CD14-positive monocyte (primary cell): Measurements from ENCODE around the gene KIRREL1. TPM values are rescaled to one million over a fixed set of nuclear protein-coding genes. Genes with fewer than 3 reads are reported as not detected.

Experiments used
- DNase-seq, 3 donors: peaks; one replicate each; pipeline ENCODE4 v3.0.0-alpha.2; 2011 to 2022
- H2AFZ ChIP-seq: 2 replicates; pipeline ENCODE4 v1.6.0; 2012; ENCODE audit warnings: mild to moderate bottlenecking, low read depth, low read length, inconsistent platforms; ENCODE audit not compliant: insufficient read depth, poor library complexity, severe bottlenecking
- H3K27ac ChIP-seq, 2 donors: 1 replicate in 1 of 2; 2 replicates in 1 of 2; pipeline ENCODE4 v1.5.1; 2012 to 2013; ENCODE audit warnings: low read length in 2 of 2, control low read depth in 1 of 2, inconsistent platforms in 1 of 2, low read depth in 1 of 2, mild to moderate bottlenecking in 1 of 2
- H3K27me3 ChIP-seq, 2 donors: one replicate each; pipeline versions ENCODE4 v1.6.0 to v1.6.1; 2011 to 2013; ENCODE audit warnings: low read length in 2 of 2; ENCODE audit not compliant: control insufficient read depth in 2 of 2, insufficient read depth in 2 of 2
- H3K36me3 ChIP-seq, 2 donors: replicated peaks in 1 of 2; 1 replicate in 1 of 2; 2 replicates in 1 of 2; pipeline versions ENCODE4 v1.5.1 to v1.6.1; 2012 to 2013; ENCODE audit warnings: low read length in 2 of 2, control low read depth in 1 of 2, inconsistent platforms in 1 of 2, mild to moderate bottlenecking in 1 of 2; ENCODE audit not compliant: insufficient read depth in 2 of 2, control insufficient read depth in 1 of 2
- H3K4me1 ChIP-seq, 2 donors: 1 replicate in 1 of 2; 2 replicates in 1 of 2; pipeline versions ENCODE4 v1.5.1 to v1.6.1; 2012 to 2013; ENCODE audit warnings: low read length in 2 of 2, control low read depth in 1 of 2, inconsistent platforms in 1 of 2, mild to moderate bottlenecking in 1 of 2, moderate library complexity in 1 of 2; ENCODE audit not compliant: insufficient read depth in 2 of 2, control insufficient read depth in 1 of 2
- H3K4me2 ChIP-seq: replicated peaks from 2 replicates; pipeline ENCODE3; 2012; ENCODE audit warnings: low read length, moderate library complexity, mild to moderate bottlenecking; ENCODE audit not compliant: poor library complexity, severe bottlenecking; ENCODE audit errors: extremely low read depth
- H3K4me3 ChIP-seq, 3 experiments: fragments of 200-600 bp in 1 of 3; sonication (generic) in 1 of 3; replicated peaks in 1 of 3; 1 replicate in 2 of 3; 2 replicates in 1 of 3; pipeline ENCODE4 v1.5.1; 2011 to 2013; ENCODE audit warnings: low read length in 3 of 3, mild to moderate bottlenecking in 3 of 3, control low read depth in 2 of 3, low read depth in 2 of 3, inconsistent platforms in 1 of 3, moderate library complexity in 1 of 3
- H3K79me2 ChIP-seq: 2 replicates; pipeline ENCODE4 v1.6.0; 2012; ENCODE audit warnings: mild to moderate bottlenecking, control low read depth, inconsistent platforms, low read length, moderate library complexity; ENCODE audit not compliant: insufficient read depth
- H3K9ac ChIP-seq: 2 replicates; pipeline ENCODE4 v1.6.0; 2017; ENCODE audit warnings: low read length, mild to moderate bottlenecking; ENCODE audit not compliant: insufficient read depth, poor library complexity, severe bottlenecking
- H3K9me3 ChIP-seq, 2 donors: replicated peaks in 1 of 2; 1 replicate in 1 of 2; 2 replicates in 1 of 2; pipeline versions ENCODE4 v1.5.1 to v1.6.1; 2012 to 2013; ENCODE audit warnings: low read length in 2 of 2, control low read depth in 1 of 2; ENCODE audit not compliant: control insufficient read depth in 1 of 2, insufficient read depth in 1 of 2
- H4K20me1 ChIP-seq: 2 replicates; pipeline ENCODE4 v1.6.0; 2012; ENCODE audit warnings: mild to moderate bottlenecking, low read length, control low read depth, moderate library complexity; ENCODE audit not compliant: insufficient read depth
- H3K27ac Mint-ChIP-seq, 7 donors: one replicate each; pipeline ENCODE4 v1.8.0; 2020; ENCODE audit warnings: mild to moderate bottlenecking in 7 of 7, mixed read lengths in 7 of 7, moderate library complexity in 6 of 7, inconsistent platforms in 2 of 7
- H3K27me3 Mint-ChIP-seq, 3 donors: one replicate each; pipeline ENCODE4 v1.8.0; 2021 to 2022; ENCODE audit warnings: low read depth in 3 of 3, mild to moderate bottlenecking in 3 of 3, mixed read lengths in 3 of 3, moderate library complexity in 3 of 3, inconsistent platforms in 1 of 3
- H3K36me3 Mint-ChIP-seq, 2 donors: one replicate each; pipeline ENCODE4 v1.8.0; 2020; ENCODE audit warnings: mixed read lengths in 2 of 2, inconsistent platforms in 1 of 2, mild to moderate bottlenecking in 1 of 2
- H3K4me1 Mint-ChIP-seq: one replicate; pipeline ENCODE4 v1.8.0; 2020; ENCODE audit warnings: mild to moderate bottlenecking, mixed read lengths
- H3K4me3 Mint-ChIP-seq, 2 donors: one replicate each; pipeline ENCODE4 v1.8.0; 2020; ENCODE audit warnings: mild to moderate bottlenecking in 2 of 2, mixed read lengths in 2 of 2, moderate library complexity in 1 of 2
- H3K9me3 Mint-ChIP-seq, 7 donors: one replicate each; pipeline ENCODE4 v1.8.0; 2020 to 2022; ENCODE audit warnings: mixed read lengths in 7 of 7, mild to moderate bottlenecking in 6 of 7, moderate library complexity in 6 of 7, inconsistent platforms in 2 of 7
- CTCF ChIP-seq: fragments of 200-600 bp; IDR thresholded peaks from one replicate; pipeline ENCODE4 v1.8.0; 2022; ENCODE audit warnings: antibody characterized with exemption, mild to moderate bottlenecking
- WGBS: methylation state at CpG from one replicate; pipeline ENCODE4 v1.1.5; 2013; ENCODE audit warnings: missing lambda C conversion rate; ENCODE audit not compliant: insufficient coverage; 5-methylcytosine and 5-hydroxymethylcytosine counted together
- intact Hi-C, 2 donors: fragments of 100-400 bp; cut with micrococcal nuclease; formaldehyde crosslinking; loops; one replicate each; pipeline versions ENCODE4 v1.15.0 to v1.15.1; 2023
- polyA plus RNA-seq, 3 donors: library from polyadenylated mRNA; depleted of rRNA in 1 of 3; unstranded in 2 of 3; stranded (reverse) in 1 of 3; fragments of 300-500 nt in 2 of 3; fragments of >200 nt in 1 of 3; fragmentation: Illumina TruSeq in 2 of 3; gene quantifications; 1 replicate in 2 of 3; 2 replicates in 1 of 3; pipeline ENCODE4 v1.2.3, GENCODE V29; 2012 to 2021

The KIRREL1 gene
- polyA plus RNA-seq, 3 donors = not detected

- Mint-ChIP-seq H3K4me3 (no peak overlapping the region), H3K36me3 (no peaks in the 10 kb centered on the region), H3K9me3 (no peaks in the 10 kb centered on the region), H3K4me1 (peaks cover 11% of the 10 kb centered on the region), H3K27me3 (peaks cover 3 to 12% (median 10%) of the 10 kb centered on the region in 3 donors), H3K27ac (peak overlapping the region in 1 of 7 donors; percentile 26)
- Histone ChIP-seq H2AFZ (no peak overlapping the region), H3K36me3 (no peaks in the 10 kb centered on the region), H3K9ac (no peak overlapping the region), H3K79me2 (no peaks in the 10 kb centered on the region), H3K4me3 (no peak overlapping the region), H3K4me1 (peaks cover 4 to 7% of the 10 kb centered on the region in 2 donors), H3K27ac (no peak overlapping the region), H3K9me3 (no peaks in the 10 kb centered on the region), H4K20me1 (no peaks in the 10 kb centered on the region), H3K27me3 (no peaks in the 10 kb centered on the region), H3K4me2 (no peak overlapping the region)
- intact Hi-C loops = loop anchor here in 1 of 2 donors (5.0 kb wide), 1 partner anchor 70 kb away; no protein-coding TSS in a partner anchor
- no peak for TF ChIP-seq CTCF
- 92% methylated on average over 7 of the region's 17 CpGs for WGBS
- DNase-seq = no peak
Observed at GRCh38 chr1:158037008-158037865, 43.8 kb downstream of the KIRREL1 start.

GRCh38 chr1:158037866-158038359 is 44.5 kb downstream of the KIRREL1 start:
- no peak overlapping the region for H3K4me3 ChIP-seq
- no peak overlapping the region for H3K27ac ChIP-seq
- no peaks in the 10 kb centered on the region for H3K36me3 Mint-ChIP-seq
- no peak overlapping the region for H2AFZ ChIP-seq
- peak overlapping the region in 1 of 7 donors; percentile 26 for H3K27ac Mint-ChIP-seq
- H3K27me3 Mint-ChIP-seq = peaks cover 3 to 13% (median 8%) of the 10 kb centered on the region in 3 donors
- peaks cover 4 to 7% of the 10 kb centered on the region in 2 donors for H3K4me1 ChIP-seq
- peaks cover 11% of the 10 kb centered on the region for H3K4me1 Mint-ChIP-seq
- H3K4me3 Mint-ChIP-seq = peak overlapping the region in 1 of 2 donors; percentile 22
- no peaks in the 10 kb centered on the region for H4K20me1 ChIP-seq
- no peak overlapping the region for H3K9ac ChIP-seq
- H3K36me3 ChIP-seq = no peaks in the 10 kb centered on the region
- no peak overlapping the region for H3K4me2 ChIP-seq
- peak in 1 of 3 donors; percentile 11 for DNase-seq
- intact Hi-C loops = loop anchor here in 1 of 2 donors (5.0 kb wide), 1 partner anchor 71 kb away; no protein-coding TSS in a partner anchor
- no peaks in the 10 kb centered on the region for H3K79me2 ChIP-seq
- WGBS = 37% methylated on average over 8 of the region's 9 CpGs
- H3K27me3 ChIP-seq = no peaks in the 10 kb centered on the region
- no peaks in the 10 kb centered on the region for H3K9me3 Mint-ChIP-seq
- TF ChIP-seq CTCF = no peak
- H3K9me3 ChIP-seq = no peaks in the 10 kb centered on the region
